KMS-11 (cell line): ENCODE results near the gene ESD.

ENCODE experiments used
- H2AFZ ChIP-seq: fragments of 200-600 bp; sonication (generic); 2 replicates; pipeline ENCODE4 v1.6.1; 2016; ENCODE audit warnings: antibody characterized with exemption, mixed run types, low read depth
- H3K27ac ChIP-seq: fragments of 200-600 bp; sonication (generic); 2 replicates; pipeline ENCODE4 v1.6.1; 2016; ENCODE audit warnings: mild to moderate bottlenecking, mixed run types
- H3K27me3 ChIP-seq: fragments of 200-600 bp; sonication (generic); 2 replicates; pipeline ENCODE4 v1.6.1; 2017; ENCODE audit warnings: mild to moderate bottlenecking, low read depth, mixed run types, moderate library complexity; ENCODE audit not compliant: insufficient read depth
- H3K36me3 ChIP-seq: fragments of 200-600 bp; sonication (generic); 2 replicates; pipeline ENCODE4 v1.6.1; 2017; ENCODE audit warnings: mild to moderate bottlenecking, mixed run types; ENCODE audit not compliant: insufficient read depth
- H3K4me1 ChIP-seq: fragments of 200-600 bp; sonication (generic); 2 replicates; pipeline ENCODE4 v1.6.1; 2016; ENCODE audit warnings: mild to moderate bottlenecking, low read depth, mixed run types; ENCODE audit not compliant: poor library complexity, severe bottlenecking
- H3K4me2 ChIP-seq: fragments of 200-600 bp; sonication (generic); 2 replicates; pipeline ENCODE4 v1.7.0; 2016; ENCODE audit warnings: mild to moderate bottlenecking, mixed run types
- H3K4me3 ChIP-seq: fragments of 200-600 bp; sonication (generic); IDR thresholded peaks from 2 replicates; pipeline ENCODE4 v1.6.1; 2017; ENCODE audit warnings: low read depth, low read length, mixed read lengths; ENCODE audit not compliant: insufficient read depth
- H3K79me2 ChIP-seq: fragments of 200-600 bp; sonication (generic); 2 replicates; pipeline ENCODE4 v1.6.1; 2016; ENCODE audit warnings: low read depth, mixed run types; ENCODE audit not compliant: insufficient read depth
- H3K9ac ChIP-seq: fragments of 200-600 bp; sonication (generic); 2 replicates; pipeline ENCODE4 v1.6.1; 2016; ENCODE audit warnings: mild to moderate bottlenecking, mixed run types
- H4K20me1 ChIP-seq: fragments of 200-600 bp; sonication (generic); 2 replicates; pipeline ENCODE4 v1.6.1; 2016; ENCODE audit warnings: mild to moderate bottlenecking, mixed run types; ENCODE audit not compliant: insufficient read depth
- CTCF ChIP-seq: fragments of 200-600 bp; sonication (generic); conservative IDR thresholded peaks from 2 replicates; pipeline ENCODE4 v1.6.1; 2017; ENCODE audit warnings: low read depth, mild to moderate bottlenecking, antibody characterized with exemption, low read length, moderate library complexity, mixed read lengths

Gene ESD

GRCh38 chr13:46801858-46802257 is 4.9 kb upstream of the ESD start:
- no peaks in the 10 kb centered on the region for H3K79me2 ChIP-seq
- H3K27ac ChIP-seq = no peak overlapping the region
- H3K4me2 ChIP-seq = no peak overlapping the region
- no peak overlapping the region for H2AFZ ChIP-seq
- no peaks in the 10 kb centered on the region for H4K20me1 ChIP-seq
- no peak overlapping the region for H3K4me3 ChIP-seq
- no peaks in the 10 kb centered on the region for H3K36me3 ChIP-seq
- no peak for TF ChIP-seq CTCF
- no peaks in the 10 kb centered on the region for H3K4me1 ChIP-seq
- H3K27me3 ChIP-seq = no peaks in the 10 kb centered on the region
- H3K9ac ChIP-seq = no peak overlapping the region

DNA sequence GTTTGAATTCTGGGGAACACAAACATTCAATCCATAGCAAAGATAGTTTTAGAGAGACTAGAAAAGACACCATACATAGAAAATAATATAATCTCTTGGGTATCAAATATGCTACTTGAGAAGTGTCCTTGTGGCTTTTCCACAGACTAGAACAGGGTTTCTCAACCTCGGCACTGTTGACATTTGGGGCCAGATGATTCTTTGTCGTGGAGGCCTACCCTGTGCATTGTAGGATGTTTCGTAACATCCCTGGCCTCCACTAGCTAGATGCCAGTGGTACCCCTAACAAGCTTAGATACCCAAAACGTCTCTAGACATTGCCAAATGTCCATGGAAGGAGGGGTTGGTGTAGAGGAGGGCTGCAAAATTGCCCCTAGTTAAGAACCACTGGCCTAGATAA is 2.2 kb upstream of the ESD start:
- Histone ChIP-seq H3K27me3 (no peaks in the 10 kb centered on the region), H3K4me2 (no peak overlapping the region), H3K4me1 (no peaks in the 10 kb centered on the region), H3K79me2 (peaks cover 4% of the 10 kb centered on the region; the same call in 1 of the 2 replicates), H4K20me1 (no peaks in the 10 kb centered on the region), H3K4me3 (no peak overlapping the region), H3K27ac (no peak overlapping the region), H3K9ac (no peak overlapping the region), H2AFZ (no peak overlapping the region), H3K36me3 (no peaks in the 10 kb centered on the region)
- no peak for TF ChIP-seq CTCF

GRCh38 chr13:46797501-46798237 is 708 bp upstream of the ESD start:
- H4K20me1 ChIP-seq = no peaks in the 10 kb centered on the region
- H3K79me2 ChIP-seq = peaks cover 4% of the 10 kb centered on the region; the same call in 1 of the 2 replicates
- no peak for TF ChIP-seq CTCF
- H3K4me2 ChIP-seq = peak overlapping the region; percentile 29; the same call in 1 of the 2 replicates
- H3K27me3 ChIP-seq = no peaks in the 10 kb centered on the region
- H3K9ac ChIP-seq = peak overlapping the region; percentile 88; the same call in 1 of the 2 replicates
- no peaks in the 10 kb centered on the region for H3K36me3 ChIP-seq
- peak overlapping the region; percentile 88 for H2AFZ ChIP-seq
- no peak overlapping the region for H3K4me3 ChIP-seq
- peak overlapping the region; percentile 68; the same call in 1 of the 2 replicates for H3K27ac ChIP-seq
- no peaks in the 10 kb centered on the region for H3K4me1 ChIP-seq

- Histone ChIP-seq H4K20me1 (no peaks in the 10 kb centered on the region), H3K27me3 (no peaks in the 10 kb centered on the region), H3K4me3 (no peak overlapping the region), H3K4me2 (peak overlapping the region; percentile 18), H3K9ac (peak overlapping the region; percentile 88; the same call in 1 of the 2 replicates), H3K27ac (peak overlapping the region; percentile 68), H2AFZ (peak overlapping the region; percentile 88), H3K79me2 (peaks cover 4% of the 10 kb centered on the region; the same call in 1 of the 2 replicates), H3K4me1 (no peaks in the 10 kb centered on the region), H3K36me3 (no peaks in the 10 kb centered on the region)
- TF ChIP-seq CTCF = no peak
Observed at GRCh38 chr13:46796129-46796514, 839 bp downstream of the ESD start.
